OCI-LY1 (cell line): ENCODE measurements around the gene NT5DC2.

Experiments
- H2AFZ ChIP-seq: fragments of 200-600 bp; sonication (generic), shearing (Covaris generic); 2 replicates; pipeline ENCODE4 v1.6.0; 2014; ENCODE audit warnings: antibody characterized with exemption, mild to moderate bottlenecking, low read length
- H3F3A ChIP-seq: fragments of 200-600 bp; sonication (generic), shearing (Covaris generic); 2 replicates; pipeline ENCODE4 v1.6.0; 2014; ENCODE audit warnings: mild to moderate bottlenecking, antibody characterized with exemption, low read length, moderate library complexity; ENCODE audit not compliant: insufficient read depth
- H3K27ac ChIP-seq: fragments of 200-600 bp; sonication (generic); 2 replicates; pipeline ENCODE4 v1.5.1; 2014; ENCODE audit warnings: low read length, mixed run types, mild to moderate bottlenecking, low read depth; ENCODE audit not compliant: poor library complexity, severe bottlenecking
- H3K27me3 ChIP-seq: fragments of 200-600 bp; sonication (generic); 2 replicates; pipeline ENCODE4 v1.6.0; 2014; ENCODE audit warnings: antibody characterized with exemption, mild to moderate bottlenecking, low read length, moderate library complexity; ENCODE audit not compliant: insufficient read depth
- H3K36me3 ChIP-seq: fragments of 200-600 bp; sonication (generic); 2 replicates; pipeline ENCODE4 v1.6.1; 2014; ENCODE audit warnings: mild to moderate bottlenecking, antibody characterized with exemption, low read length, moderate library complexity, mixed read lengths; ENCODE audit not compliant: insufficient read depth
- H3K4me1 ChIP-seq: fragments of 200-600 bp; sonication (generic); 2 replicates; pipeline ENCODE4 v1.5.1; 2014; ENCODE audit warnings: mild to moderate bottlenecking, low read length, moderate library complexity; ENCODE audit not compliant: insufficient read depth, severe bottlenecking
- H3K4me2 ChIP-seq: fragments of 200-600 bp; sonication (generic), shearing (Covaris generic); 2 replicates; pipeline ENCODE4 v1.6.1; 2014; ENCODE audit warnings: low read length
- H3K4me3 ChIP-seq: fragments of 200-600 bp; sonication (generic); 2 replicates; pipeline ENCODE4 v1.5.1; 2014; ENCODE audit warnings: low read length, low read depth, mild to moderate bottlenecking, mixed read lengths; ENCODE audit not compliant: poor library complexity, severe bottlenecking
- H3K79me2 ChIP-seq: fragments of 200-600 bp; shearing (Covaris generic); 2 replicates; pipeline ENCODE4 v1.6.1; 2016; ENCODE audit warnings: mixed run types, low read length, mixed read lengths; ENCODE audit not compliant: insufficient read depth
- H3K9ac ChIP-seq: fragments of 200-600 bp; sonication (generic), shearing (Covaris generic); 2 replicates; pipeline ENCODE4 v1.6.1; 2014; ENCODE audit warnings: mild to moderate bottlenecking, low read length, mixed read lengths
- H3K9me2 ChIP-seq: fragments of 200-600 bp; sonication (generic), shearing (Covaris generic); 2 replicates; pipeline ENCODE4 v1.6.1; 2014; ENCODE audit warnings: low read depth, mild to moderate bottlenecking, low read length, mixed read lengths
- H3K9me3 ChIP-seq: fragments of 200-600 bp; shearing (Covaris generic); 2 replicates; pipeline ENCODE4 v1.6.1; 2014; ENCODE audit warnings: low read length, mixed read lengths
- H4K20me1 ChIP-seq: fragments of 200-600 bp; sonication (generic), shearing (Covaris generic); 2 replicates; pipeline ENCODE4 v1.6.0; 2016; ENCODE audit warnings: mild to moderate bottlenecking, low read length; ENCODE audit not compliant: insufficient read depth
- CTCF ChIP-seq: fragments of 200-600 bp; sonication (generic), shearing (Covaris generic); IDR thresholded peaks from 2 replicates; pipeline ENCODE4 v1.5.1; 2017; ENCODE audit warnings: mild to moderate bottlenecking, antibody characterized with exemption, low read length, moderate library complexity, mixed read lengths
- EZH2 ChIP-seq: fragments of 200-600 bp; sonication (generic), shearing (Covaris generic); IDR thresholded peaks from 2 replicates; pipeline ENCODE4 v1.8.0; 2017; ENCODE audit warnings: borderline replicate concordance, mixed run types, mild to moderate bottlenecking, antibody characterized with exemption, low read length, moderate library complexity, mixed read lengths

Gene NT5DC2

GRCh38 chr3:52487788-52488691 is 45.6 kb downstream of the NT5DC2 start:
- H3K79me2 ChIP-seq: no peaks in the 10 kb centered on the region
- H2AFZ ChIP-seq: no peak overlapping the region
- H3K36me3 ChIP-seq: peaks cover 67% of the 10 kb centered on the region; the same call in 1 of the 2 replicates
- H3K4me1 ChIP-seq: no peaks in the 10 kb centered on the region
- no peak overlapping the region for H3K4me3 ChIP-seq
- no peak overlapping the region for H3K9ac ChIP-seq
- H3K27me3 ChIP-seq: no peaks in the 10 kb centered on the region
- TF ChIP-seq EZH2 (no peak), CTCF (no peak)
- no peaks in the 10 kb centered on the region for H3K9me3 ChIP-seq
- H3F3A ChIP-seq: no peaks in the 10 kb centered on the region
- no peaks in the 10 kb centered on the region for H4K20me1 ChIP-seq
- no peak overlapping the region for H3K4me2 ChIP-seq
- H3K27ac ChIP-seq: no peak overlapping the region
- H3K9me2 ChIP-seq: no peaks in the 10 kb centered on the region

DNA sequence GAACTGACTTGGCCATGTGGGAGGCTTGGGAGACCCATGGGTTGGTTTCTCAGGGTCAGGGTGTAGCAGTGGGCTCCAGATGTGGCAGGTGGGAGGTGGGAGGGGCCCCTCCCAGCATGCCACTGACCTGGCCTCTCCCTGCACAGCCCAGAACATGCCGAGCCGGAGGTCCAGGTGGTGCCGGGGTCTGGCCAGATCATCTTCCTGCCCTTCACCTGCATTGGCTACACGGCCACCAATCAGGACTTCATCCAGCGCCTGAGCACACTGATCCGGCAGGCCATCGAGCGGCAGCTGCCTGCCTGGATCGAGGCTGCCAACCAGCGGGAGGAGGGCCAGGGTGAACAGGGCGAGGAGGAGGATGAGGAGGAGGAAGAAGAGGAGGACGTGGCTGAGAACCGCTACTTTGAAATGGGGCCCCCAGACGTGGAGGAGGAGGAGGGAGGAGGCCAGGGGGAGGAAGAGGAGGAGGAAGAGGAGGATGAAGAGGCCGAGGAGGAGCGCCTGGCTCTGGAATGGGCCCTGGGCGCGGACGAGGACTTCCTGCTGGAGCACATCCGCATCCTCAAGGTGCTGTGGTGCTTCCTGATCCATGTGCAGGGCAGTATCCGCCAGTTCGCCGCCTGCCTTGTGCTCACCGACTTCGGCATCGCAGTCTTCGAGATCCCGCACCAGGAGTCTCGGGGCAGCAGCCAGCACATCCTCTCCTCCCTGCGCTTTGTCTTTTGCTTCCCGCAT is 46.4 kb downstream of the NT5DC2 start:
- no peak overlapping the region for H3K27ac ChIP-seq
- no peak overlapping the region for H3K4me3 ChIP-seq
- H3K4me1 ChIP-seq: no peaks in the 10 kb centered on the region
- H4K20me1 ChIP-seq: no peaks in the 10 kb centered on the region
- H3K9me2 ChIP-seq: no peaks in the 10 kb centered on the region
- no peaks in the 10 kb centered on the region for H3F3A ChIP-seq
- H3K79me2 ChIP-seq: no peaks in the 10 kb centered on the region
- H3K27me3 ChIP-seq: no peaks in the 10 kb centered on the region
- H3K4me2 ChIP-seq: no peak overlapping the region
- H3K36me3 ChIP-seq: peaks cover 63% of the 10 kb centered on the region; the same call in 1 of the 2 replicates
- H3K9ac ChIP-seq: no peak overlapping the region
- H3K9me3 ChIP-seq: no peaks in the 10 kb centered on the region
- TF ChIP-seq CTCF (no peak), EZH2 (no peak)
- H2AFZ ChIP-seq: no peak overlapping the region

GRCh38 chr3:52484680-52485461 is 48.8 kb downstream of the NT5DC2 start:
- Histone ChIP-seq H3K9me3 (no peaks in the 10 kb centered on the region), H2AFZ (no peak overlapping the region), H3K27ac (no peak overlapping the region), H3K4me3 (no peak overlapping the region), H3K36me3 (peaks cover 65% of the 10 kb centered on the region; the same call in 1 of the 2 replicates), H3K4me2 (no peak overlapping the region), H3K79me2 (no peaks in the 10 kb centered on the region), H3K27me3 (no peaks in the 10 kb centered on the region), H3K9ac (no peak overlapping the region), H3K9me2 (no peaks in the 10 kb centered on the region), H3F3A (no peaks in the 10 kb centered on the region), H4K20me1 (no peaks in the 10 kb centered on the region), H3K4me1 (no peaks in the 10 kb centered on the region)
- TF ChIP-seq CTCF: no peak
- TF ChIP-seq EZH2: no peak
